ENCODE data around the gene SULT1B1. TPM values are rescaled to one million over a fixed set of nuclear protein-coding genes. Genes with fewer than 3 reads are reported as not detected.

Gene SULT1B1
- total RNA-seq, 3 donors from 2014 or later: 115 to 306 (median 224) TPM

DNA sequence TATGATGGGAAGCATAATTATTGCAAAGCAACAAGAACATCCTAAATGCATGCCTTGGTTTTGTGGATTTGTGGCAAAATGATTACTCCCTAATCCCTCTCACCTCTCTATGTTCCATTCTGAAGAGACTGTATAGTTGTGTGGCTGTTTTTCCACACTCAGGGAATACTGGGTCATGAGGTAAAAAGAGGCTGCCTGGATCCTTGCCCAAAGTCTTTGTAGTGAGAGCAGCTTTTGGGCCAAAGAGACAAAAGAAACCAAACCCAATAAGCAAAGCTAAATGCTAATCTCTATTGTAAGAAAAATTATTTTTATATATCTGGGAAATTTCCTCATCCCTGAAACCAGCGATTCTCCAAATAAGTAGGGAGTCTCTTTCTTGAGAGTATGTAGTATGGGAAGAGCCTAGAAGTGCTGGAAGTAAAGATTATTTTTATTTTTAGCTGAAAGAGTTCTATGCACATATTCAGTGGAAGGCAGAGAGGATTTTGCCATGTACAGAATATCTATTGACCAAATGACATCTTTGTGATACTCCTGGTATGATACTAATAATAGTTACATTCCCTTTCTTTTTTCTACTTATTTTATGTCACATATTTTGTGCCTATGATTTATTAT, 24.9 kb upstream of the SULT1B1 start:
- H3K4me3 ChIP-seq: no peak overlapping the region
- H3K9me3 ChIP-seq: no peaks in the 10 kb centered on the region
- H3K36me3 ChIP-seq (ENCODE audit: low read depth): no peaks in the 10 kb centered on the region
- no peaks in the 10 kb centered on the region for H3K4me1 ChIP-seq (ENCODE audit: low read depth)
- intact Hi-C loops (cut with DNase I, micrococcal nuclease): no loop called here
- ATAC-seq (no peak), DNase-seq (no peak)
- TF ChIP-seq, protein P1, sequence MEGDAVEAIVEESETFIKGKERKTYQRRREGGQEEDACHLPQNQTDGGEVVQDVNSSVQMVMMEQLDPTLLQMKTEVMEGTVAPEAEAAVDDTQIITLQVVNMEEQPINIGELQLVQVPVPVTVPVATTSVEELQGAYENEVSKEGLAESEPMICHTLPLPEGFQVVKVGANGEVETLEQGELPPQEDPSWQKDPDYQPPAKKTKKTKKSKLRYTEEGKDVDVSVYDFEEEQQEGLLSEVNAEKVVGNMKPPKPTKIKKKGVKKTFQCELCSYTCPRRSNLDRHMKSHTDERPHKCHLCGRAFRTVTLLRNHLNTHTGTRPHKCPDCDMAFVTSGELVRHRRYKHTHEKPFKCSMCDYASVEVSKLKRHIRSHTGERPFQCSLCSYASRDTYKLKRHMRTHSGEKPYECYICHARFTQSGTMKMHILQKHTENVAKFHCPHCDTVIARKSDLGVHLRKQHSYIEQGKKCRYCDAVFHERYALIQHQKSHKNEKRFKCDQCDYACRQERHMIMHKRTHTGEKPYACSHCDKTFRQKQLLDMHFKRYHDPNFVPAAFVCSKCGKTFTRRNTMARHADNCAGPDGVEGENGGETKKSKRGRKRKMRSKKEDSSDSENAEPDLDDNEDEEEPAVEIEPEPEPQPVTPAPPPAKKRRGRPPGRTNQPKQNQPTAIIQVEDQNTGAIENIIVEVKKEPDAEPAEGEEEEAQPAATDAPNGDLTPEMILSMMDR (IDR thresholded peaks at IDR 0.05): no peak

DNA sequence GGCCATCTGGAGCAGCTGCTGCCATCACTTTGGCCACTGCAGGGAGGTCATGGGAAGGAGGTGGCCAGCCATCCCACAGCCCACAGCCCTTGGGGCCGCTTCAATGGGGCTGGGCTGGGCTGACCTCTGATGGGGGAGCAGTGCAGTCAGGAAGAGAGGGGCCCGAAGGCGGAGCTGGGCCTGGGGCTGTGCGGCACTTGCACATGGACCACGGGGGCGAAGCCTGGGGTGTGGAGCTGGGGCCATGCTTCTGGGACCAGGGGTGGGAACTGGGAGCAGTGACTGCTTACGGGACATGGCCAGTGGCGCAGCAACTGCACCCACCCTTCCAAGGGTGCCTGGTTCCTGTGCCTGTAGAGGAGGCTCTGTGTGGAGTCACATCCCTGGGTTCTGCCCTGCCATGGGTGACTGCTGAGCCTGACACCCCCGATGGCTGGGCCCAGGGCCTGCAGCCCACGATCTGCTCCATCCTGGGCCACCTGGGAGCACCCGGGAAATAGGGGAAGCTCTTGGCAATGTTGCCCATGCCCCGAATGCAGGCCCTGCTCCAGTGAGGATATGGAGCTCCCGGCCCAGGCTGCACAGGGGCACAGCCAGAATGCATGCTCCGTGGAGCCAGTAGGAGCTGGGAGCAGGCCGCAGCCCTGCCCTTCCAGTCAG, 22.4 kb upstream of the SULT1B1 start:
- DNase-seq (no peak), ATAC-seq (no peak)
- TF ChIP-seq, protein P1 (IDR thresholded peaks at IDR 0.05): no peak
- H3K36me3 ChIP-seq (ENCODE audit: low read depth): no peaks in the 10 kb centered on the region
- H3K4me1 ChIP-seq (ENCODE audit: low read depth): no peaks in the 10 kb centered on the region
- intact Hi-C loops (cut with DNase I, micrococcal nuclease): no loop called here
- H3K9me3 ChIP-seq: no peaks in the 10 kb centered on the region
- H3K4me3 ChIP-seq: no peak overlapping the region

DNA sequence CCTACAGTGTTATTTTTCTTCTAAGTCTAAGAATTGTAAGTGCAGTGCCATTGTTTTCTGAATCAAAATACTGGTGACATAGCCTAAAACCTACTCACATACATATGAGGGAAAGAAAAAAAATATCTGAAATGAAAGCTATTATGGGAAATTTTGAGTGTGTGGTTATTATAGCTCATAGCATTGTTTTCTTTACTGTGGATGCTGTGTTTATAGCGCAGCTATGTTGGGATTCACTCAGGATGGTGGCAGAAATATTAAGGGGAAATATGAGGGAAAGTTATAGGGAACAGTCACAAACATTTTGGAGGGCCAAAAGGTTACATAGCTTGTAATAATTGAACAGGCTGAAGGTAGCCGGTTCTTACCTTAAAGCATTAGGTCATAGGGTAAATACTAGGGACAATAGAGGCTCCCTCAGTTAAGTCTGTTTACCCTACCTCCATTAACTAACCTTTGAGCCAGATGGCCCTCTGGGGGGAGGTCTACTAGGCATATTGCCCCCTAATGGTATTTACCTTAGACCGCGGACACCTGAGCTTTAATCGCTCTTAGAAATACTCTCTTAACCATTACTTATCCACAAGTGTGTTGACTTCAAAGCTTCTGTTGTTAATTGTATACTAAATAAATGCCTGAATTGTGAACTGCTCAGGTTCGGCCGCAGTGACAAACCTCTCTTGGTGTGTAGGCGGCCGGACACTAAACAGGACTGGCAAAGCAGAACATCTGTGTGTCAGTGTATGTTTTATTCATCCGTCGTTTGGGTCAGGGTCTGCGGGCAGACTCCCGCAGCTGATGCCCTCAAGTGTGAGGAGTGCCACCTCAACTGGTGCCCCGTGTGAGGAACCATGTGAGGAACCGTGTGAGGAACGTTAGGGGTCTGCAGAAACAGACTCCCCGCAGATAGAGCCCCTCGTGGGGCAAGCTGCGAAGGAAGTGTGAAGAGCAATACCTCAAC, 21.3 kb upstream of the SULT1B1 start:
- no peaks in the 10 kb centered on the region for H3K36me3 ChIP-seq (ENCODE audit: low read depth)
- no peak overlapping the region for H3K4me3 ChIP-seq
- H3K9me3 ChIP-seq: no peaks in the 10 kb centered on the region
- DNase-seq: no peak
- no peaks in the 10 kb centered on the region for H3K4me1 ChIP-seq (ENCODE audit: low read depth)
- intact Hi-C loops (cut with DNase I, micrococcal nuclease): no loop called here
- ATAC-seq: no peak
- TF ChIP-seq, protein P1 (IDR thresholded peaks at IDR 0.05): no peak

DNA sequence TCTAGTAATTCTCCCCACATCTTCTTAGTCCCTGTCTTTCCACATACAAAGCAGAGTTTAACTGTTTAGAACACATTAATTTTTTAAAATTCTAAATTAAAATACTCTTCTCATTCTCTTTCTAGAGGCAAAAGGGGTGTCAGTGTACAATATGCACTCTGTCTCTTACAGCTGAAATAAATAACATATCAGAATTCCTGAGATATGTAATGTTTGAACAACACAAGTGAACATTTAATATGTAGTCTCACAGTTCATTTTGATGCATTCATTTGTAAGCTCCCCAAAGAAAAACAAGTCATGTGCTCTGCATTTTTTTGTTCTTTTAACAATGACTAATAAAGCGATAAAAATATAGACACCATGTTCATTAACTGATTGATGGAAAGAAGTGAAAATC, 19.7 kb upstream of the SULT1B1 start:
- no peak for ATAC-seq
- DNase-seq: no peak
- H3K9me3 ChIP-seq: no peaks in the 10 kb centered on the region
- TF ChIP-seq, protein P1 (IDR thresholded peaks at IDR 0.05): no peak
- intact Hi-C loops (cut with DNase I, micrococcal nuclease): no loop called here
- H3K4me1 ChIP-seq (ENCODE audit: low read depth): no peaks in the 10 kb centered on the region
- H3K36me3 ChIP-seq (ENCODE audit: low read depth): no peaks in the 10 kb centered on the region
- no peak overlapping the region for H3K4me3 ChIP-seq

DNA sequence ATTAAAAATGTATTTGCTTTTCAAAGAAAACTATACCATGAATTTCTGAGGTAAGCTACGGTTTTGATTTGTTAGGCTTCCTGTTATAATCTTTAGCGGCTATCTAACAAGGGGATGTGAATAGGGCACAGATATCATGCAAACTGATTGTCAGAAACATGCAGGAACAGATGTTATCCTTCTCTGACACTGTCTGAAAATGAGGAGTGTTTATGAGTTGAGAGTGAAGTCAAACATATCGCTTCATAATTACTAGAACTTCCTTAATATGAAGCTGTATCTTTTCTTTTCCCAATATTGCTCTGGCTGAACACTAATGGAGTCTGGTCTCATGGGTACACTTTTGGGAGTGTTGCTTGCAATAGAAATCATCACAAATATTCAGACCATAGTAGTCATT, 16.3 kb upstream of the SULT1B1 start:
- TF ChIP-seq, protein P1 (IDR thresholded peaks at IDR 0.05): no peak
- ATAC-seq (no peak), DNase-seq (no peak)
- Histone ChIP-seq H3K4me3 (no peak overlapping the region), H3K4me1 (ENCODE audit: low read depth) (peaks cover 4% of the 10 kb centered on the region), H3K9me3 (no peaks in the 10 kb centered on the region), H3K36me3 (ENCODE audit: low read depth) (no peaks in the 10 kb centered on the region)
- intact Hi-C loops (cut with DNase I, micrococcal nuclease): no loop called here
